ENCODE data around the gene KIAA1217. TPM values are rescaled to one million over a fixed set of nuclear protein-coding genes. Genes with fewer than 3 reads are reported as not detected.
"Not testable (repeated sequence)": the region's sequence is repeated elsewhere in the genome, so short reads cannot be mapped to it uniquely, and the experiment has no call there.

KIAA1217 gene
- total RNA-seq, 1 experiment from 2014 or later = 1.5 TPM

DNA sequence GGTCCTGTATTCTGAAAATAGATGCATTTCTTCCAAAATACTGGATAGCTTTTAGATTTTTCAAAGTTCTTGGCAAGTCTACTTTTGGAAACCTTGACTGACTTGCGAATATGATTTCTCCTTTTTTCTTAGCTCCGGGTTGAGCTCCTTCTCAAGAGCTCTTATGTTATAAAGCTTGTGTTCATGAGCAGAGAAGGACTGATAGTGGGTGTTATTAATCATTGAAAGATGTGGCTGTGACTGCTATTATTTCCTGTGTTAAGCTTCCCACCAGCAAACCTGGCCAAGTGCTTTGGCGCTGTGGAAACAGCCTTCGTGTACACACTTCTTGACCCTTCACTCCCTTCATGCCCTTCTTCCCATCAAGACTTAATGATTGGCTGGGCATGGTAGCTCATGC, 98.2 kb downstream of the KIAA1217 start:
- in situ Hi-C loops (cut with HindIII; ENCODE audit: low pct_unique_long_range_greater_than_20kb, low sequenced_read_pairs) = no loop called here
- DNase-seq (ENCODE audit: low read depth, low spot score) = no peak

DNA sequence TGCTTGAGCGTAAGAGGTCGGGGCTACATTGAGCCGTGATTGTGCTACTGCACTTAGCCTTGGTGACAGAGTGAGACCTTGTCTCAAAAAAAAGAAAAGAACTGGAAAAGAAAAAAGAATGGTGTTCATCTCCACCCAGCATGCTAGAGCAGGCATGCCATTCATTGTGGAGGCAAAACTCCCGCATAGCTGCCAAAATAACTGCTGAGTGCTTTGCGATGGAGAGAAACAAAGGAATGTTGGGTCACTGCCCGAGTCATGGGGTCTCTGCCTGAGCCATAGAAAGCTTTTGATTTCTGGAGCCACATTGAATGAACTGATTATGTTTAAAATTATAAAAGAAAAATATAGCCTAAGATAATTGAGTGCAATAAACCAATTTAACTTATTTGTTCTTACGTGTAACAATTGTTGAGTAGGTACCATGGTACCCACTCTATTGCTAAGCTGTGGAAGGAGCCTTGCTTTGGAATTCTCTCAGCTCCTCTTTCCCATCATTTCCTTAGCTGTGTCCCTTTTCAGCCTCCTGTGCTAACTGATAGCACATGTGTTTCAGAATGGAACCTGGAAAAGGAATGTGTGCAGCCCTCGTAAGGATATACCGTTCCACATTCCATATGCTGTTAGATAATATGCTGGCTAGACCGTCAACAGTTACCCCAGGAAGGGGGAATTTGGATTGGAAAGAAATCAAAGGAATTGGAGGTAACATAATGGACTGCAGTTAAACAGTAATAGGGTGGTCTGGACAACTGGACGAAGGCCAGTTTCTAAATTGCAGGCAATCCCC, 99.0 kb downstream of the KIAA1217 start:
- no peak for DNase-seq (ENCODE audit: low read depth, low spot score)
- in situ Hi-C loops (cut with HindIII; ENCODE audit: low pct_unique_long_range_greater_than_20kb, low sequenced_read_pairs) = no loop called here

DNA sequence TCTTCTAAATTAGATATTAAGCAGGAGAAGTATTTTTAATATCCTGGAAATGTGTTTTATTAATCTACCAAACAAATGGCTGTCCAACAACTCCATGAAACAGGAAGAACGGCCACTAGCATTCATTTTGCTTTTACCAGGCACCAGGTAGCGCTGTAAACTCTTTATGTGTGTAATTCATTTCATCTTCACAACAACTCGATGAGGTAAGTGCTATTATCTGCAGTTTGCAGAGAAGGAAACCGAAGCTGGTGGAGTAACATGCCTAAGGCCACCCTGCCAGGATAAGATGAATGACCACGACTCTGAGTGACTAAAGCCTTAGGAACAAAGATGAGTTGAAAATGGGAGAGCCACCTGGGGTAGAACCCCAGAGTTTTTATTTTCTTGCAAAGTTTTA, 101.2 kb downstream of the KIAA1217 start:
- in situ Hi-C loops (cut with HindIII; ENCODE audit: low pct_unique_long_range_greater_than_20kb, low sequenced_read_pairs) = no loop called here
- DNase-seq (ENCODE audit: low read depth, low spot score) = no peak

DNA sequence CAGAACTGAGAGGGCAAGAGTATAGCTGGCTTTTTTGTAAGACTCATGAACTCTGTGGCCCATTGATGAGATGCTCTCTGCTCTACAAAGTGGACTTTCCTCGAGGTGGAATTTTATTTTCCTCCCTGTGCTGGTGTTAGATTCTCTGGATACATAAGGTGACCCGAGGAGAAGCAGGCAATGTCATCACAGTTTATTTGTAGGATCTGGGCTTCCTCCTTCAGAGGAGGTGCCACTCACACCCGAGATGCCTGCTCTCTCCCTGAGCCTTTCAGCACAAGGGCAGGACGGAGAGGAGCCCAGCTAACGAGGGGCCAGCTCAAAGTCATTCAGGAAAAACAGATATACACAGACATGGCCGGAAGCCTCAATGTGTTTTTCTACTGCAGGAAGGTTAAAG, 103.0 kb downstream of the KIAA1217 start:
- in situ Hi-C loops (cut with HindIII; ENCODE audit: low pct_unique_long_range_greater_than_20kb, low sequenced_read_pairs) = no loop called here
- no peak for DNase-seq (ENCODE audit: low read depth, low spot score)

DNA sequence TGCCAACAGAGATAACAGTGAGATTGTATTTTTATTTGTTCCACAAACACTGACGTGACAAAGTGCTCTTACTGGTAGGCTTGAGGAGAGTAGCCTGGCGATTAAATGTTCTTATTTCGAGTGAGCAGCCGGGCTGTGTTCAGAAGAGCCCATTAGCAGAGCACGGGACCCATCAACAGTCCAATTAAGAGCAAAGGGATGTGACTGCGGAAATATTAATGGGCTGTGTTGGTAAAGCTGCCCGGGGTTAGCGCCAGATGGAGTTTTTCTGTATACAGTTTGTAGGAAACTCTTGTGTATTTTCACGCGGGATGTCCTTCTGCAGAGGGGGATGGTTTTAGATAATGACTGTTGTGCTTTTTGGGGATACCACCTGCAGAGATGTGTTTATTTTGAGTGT, 104.3 kb downstream of the KIAA1217 start:
- in situ Hi-C loops (cut with HindIII; ENCODE audit: low pct_unique_long_range_greater_than_20kb, low sequenced_read_pairs) = no loop called here
- DNase-seq (ENCODE audit: low read depth, low spot score) = no peak

DNA sequence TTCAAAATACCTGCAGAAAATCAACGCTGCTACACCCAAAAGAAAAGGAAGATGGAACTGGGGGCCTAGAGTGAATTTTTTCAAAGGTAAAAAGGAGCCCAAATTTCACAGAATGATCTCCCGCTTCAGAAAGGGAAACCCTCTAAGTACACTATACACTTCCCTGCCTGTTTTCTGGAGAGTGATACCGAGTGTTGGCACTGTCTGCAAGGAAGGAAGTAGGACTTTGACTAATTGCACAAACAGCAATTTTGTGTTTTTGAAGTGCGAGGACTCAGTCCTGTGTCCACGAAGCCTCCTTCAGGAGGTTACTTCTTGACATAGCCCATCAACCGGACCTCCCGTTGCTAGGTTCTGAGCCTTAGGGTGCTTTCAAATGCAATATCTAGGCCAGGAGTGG, 106.3 kb downstream of the KIAA1217 start:
- in situ Hi-C loops (cut with HindIII; ENCODE audit: low pct_unique_long_range_greater_than_20kb, low sequenced_read_pairs) = no loop called here
- no peak for DNase-seq (ENCODE audit: low read depth, low spot score)

DNA sequence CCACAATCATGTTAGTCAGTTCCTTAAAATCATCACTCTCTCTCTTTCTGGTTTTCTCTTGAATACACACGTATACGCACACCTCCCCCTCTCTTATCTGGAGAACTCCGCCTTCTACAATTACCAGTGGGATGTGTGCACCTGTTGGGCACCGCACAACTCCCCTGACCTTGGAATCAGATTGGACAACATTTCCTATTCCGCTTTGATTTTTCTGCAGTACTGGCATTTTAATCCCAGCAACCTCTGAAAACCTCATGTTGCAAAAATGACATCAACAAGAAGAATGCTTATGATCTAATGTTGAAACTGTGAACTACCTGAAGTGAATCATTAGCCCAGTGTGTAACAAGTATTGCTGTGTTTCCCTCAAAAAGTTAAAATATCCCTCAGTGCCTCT, 109.6 kb downstream of the KIAA1217 start:
- in situ Hi-C loops (cut with HindIII; ENCODE audit: low pct_unique_long_range_greater_than_20kb, low sequenced_read_pairs) = no loop called here
- DNase-seq (ENCODE audit: low read depth, low spot score) = no peak

DNA sequence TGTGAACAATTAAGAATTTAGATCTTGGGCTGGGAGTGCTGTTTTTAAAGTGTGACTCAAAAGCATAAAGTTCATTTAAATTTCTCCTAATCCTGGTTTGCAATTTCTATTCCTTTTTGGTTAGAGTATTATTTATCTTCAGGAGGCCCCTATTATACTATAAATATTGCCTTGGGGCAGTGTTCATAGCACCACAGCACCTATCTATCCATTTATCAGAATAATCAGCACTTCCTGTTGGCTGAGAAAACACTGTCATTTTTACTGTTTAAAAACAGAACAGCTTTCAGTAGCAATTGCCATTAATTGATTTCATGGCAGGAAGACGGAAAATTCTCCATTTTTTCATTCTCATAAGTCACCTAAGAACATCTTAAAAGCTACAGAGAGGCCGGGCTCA, 111.4 kb downstream of the KIAA1217 start:
- in situ Hi-C loops (cut with HindIII; ENCODE audit: low pct_unique_long_range_greater_than_20kb, low sequenced_read_pairs) = no loop called here
- DNase-seq (ENCODE audit: low read depth, low spot score) = no peak

DNA sequence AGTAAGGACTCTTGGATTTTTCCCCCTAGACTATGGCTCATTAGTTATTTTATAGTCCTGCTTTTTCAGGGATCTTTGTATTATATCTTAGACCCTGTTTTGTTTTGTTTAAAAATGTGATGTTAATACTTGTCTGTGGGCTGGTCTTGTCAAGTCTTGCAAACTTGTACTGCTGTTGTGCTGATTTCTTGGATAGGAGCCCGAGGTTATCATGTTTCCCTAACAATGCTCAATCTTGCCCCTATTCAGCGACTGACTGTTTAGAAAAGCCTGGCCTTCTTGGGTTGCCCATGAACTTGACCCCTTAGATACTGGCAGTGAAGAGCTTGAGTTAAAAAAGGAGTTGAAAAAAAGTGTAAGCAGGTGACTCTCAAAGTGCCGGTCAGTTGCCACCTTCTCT, 115.7 kb downstream of the KIAA1217 start:
- in situ Hi-C loops (cut with HindIII; ENCODE audit: low pct_unique_long_range_greater_than_20kb, low sequenced_read_pairs) = no loop called here
- no peak for DNase-seq (ENCODE audit: low read depth, low spot score)

DNA sequence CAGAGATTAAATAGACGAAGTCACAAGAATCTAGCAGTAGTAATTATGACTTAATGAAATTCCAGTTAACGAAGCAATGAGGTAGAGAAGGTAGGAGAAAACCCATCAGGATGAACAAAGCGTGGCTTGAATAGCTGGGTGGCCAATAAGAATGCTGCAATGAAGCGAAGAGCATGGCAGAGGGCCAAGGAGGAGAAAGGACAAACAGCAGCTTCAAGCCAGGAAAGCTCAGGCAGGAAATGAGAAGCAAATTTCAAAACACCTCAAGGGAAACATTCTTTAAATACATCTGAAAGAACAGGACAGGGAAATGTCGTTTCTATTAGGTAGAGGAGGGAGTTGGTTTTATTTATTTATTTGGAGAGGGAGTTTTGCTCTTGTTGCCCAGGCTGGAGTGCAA, 122.5 kb downstream of the KIAA1217 start:
- peak; percentile 27 for DNase-seq (ENCODE audit: low read depth, low spot score)
- in situ Hi-C loops (cut with HindIII; ENCODE audit: low pct_unique_long_range_greater_than_20kb, low sequenced_read_pairs) = no loop called here

DNA sequence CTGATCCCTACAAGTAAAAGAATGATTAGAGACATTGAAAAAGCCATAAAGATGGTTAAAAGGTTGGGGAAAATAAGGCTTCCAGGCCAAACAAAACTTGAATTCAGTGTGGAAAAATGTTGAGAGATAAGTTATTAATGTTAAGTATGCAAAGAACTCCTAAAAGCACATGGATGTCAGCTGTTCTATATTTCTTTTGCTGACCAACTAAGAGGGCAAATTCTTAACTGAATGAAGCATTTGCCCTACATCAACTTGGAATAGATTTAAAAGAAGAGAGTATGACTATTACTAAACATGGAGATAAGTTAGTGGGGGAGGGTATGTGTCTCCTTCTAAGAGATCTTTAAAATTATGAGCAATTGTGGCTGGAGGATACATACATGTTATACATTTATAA, 124.8 kb downstream of the KIAA1217 start:
- no peak for DNase-seq (ENCODE audit: low read depth, low spot score)
- in situ Hi-C loops (cut with HindIII; ENCODE audit: low pct_unique_long_range_greater_than_20kb, low sequenced_read_pairs) = no loop called here

DNA sequence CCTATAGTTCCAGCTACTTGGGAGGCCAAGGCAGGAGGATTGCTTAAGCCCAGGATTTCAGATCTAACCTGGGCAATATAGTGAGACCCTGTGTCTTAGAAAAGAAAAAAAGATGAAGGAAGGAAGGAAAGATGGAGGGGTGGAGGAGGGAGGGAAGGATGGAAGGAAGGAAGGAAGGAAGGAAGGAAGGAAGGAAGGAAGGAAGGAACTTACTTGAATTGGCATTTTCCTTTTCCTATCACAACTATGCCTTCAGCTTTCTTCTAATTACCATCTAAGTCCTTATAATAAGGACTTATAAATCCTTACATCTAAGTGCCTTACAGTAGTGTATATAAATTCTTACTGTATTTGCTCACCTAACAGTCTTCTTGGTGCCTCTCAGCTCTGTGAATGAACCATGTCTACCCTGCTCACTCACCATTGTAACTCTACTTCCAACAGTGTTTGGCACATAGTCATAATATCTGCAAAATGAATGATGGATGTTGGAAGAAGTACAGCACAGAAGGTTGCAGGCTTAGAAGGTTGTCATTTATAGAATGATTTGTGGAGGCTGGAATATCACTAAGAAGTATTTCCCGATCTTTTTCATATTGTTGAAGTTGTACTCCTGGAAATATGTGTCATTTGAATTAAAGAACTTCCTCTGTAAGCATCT, 125.5 kb downstream of the KIAA1217 start:
- in situ Hi-C loops (cut with HindIII; ENCODE audit: low pct_unique_long_range_greater_than_20kb, low sequenced_read_pairs) = no loop called here
- no peak for DNase-seq (ENCODE audit: low read depth, low spot score)

DNA sequence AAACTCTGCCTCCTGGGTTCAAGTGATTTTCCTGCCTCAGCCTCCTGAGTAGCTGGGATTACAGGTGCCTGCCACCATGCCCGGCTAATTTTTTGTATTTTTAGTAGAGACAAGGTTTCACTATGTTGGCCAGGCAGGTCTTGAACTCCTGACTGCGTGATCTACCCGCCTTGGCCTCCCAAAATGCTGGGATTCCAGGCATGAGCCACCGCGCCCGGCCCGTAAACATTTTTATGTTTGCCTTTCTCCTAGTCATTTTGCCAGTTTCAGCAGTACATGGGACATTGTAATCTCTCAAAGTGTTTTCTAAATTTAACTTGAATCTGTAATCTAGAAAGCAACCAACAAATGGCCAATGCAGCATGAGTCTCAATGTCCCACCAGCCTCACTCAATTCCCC, 128.8 kb downstream of the KIAA1217 start:
- DNase-seq (ENCODE audit: low read depth, low spot score); in situ Hi-C loops (cut with HindIII; ENCODE audit: low pct_unique_long_range_greater_than_20kb, low sequenced_read_pairs): not testable (repeated sequence)

DNA sequence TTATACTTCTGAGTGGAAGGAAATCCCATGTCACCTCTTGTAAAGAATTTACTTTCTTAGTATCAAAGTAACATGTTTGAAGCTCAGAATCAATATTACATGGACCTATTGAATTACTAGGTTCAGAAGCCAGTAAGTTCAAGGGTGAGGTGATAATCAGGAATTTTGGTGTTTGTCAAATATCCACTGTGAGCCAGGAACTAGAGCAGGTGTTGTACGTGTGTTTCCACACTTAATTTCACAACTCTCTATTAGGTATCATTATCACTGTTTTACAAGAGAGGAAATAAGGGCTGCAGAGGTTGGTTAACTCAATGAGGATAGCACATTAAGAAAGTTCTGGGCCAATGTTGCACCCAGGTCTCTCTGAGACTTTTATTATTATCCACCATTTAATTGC, 130.4 kb downstream of the KIAA1217 start:
- in situ Hi-C loops (cut with HindIII; ENCODE audit: low pct_unique_long_range_greater_than_20kb, low sequenced_read_pairs) = no loop called here
- no peak for DNase-seq (ENCODE audit: low read depth, low spot score)

DNA sequence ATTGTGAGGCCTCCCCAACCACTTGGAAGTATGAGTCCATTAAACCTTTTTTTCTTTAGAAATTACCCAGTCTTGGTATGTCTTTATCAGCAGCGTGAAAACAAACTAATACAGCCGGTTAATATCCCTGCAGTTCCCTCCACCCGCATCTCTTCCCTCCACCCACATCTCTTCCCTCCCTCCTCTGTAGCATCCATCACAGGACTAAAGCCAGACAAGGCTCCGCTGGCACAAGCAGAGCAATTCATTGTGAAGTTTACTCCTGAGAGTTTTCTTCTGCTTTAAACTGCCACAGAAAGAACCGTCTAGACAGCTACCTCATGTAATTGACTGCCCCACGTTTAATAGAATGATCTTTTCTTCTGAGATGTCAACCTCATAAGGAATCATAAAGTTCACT, 131.5 kb downstream of the KIAA1217 start:
- DNase-seq (ENCODE audit: low read depth, low spot score) = no peak
- in situ Hi-C loops (cut with HindIII; ENCODE audit: low pct_unique_long_range_greater_than_20kb, low sequenced_read_pairs) = no loop called here

DNA sequence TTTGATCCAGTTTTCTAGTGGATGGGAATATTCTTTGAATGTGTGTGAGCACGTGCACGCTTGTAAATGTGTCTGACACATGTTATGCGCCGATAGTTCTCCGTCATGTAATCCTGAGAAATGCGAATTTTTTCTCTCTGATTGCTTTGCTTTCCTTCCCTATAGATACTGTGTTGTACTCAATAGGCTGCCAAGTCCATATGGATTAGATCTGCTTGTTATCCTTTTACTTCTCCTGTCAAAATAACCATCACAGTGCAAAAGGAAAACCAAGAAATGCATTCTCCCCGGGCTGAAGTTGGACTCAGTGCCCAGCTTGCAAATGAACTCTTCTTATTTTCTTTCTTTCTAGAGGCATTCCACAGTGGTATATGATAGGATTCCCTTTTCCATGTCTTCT, 131.9 kb downstream of the KIAA1217 start:
- in situ Hi-C loops (cut with HindIII; ENCODE audit: low pct_unique_long_range_greater_than_20kb, low sequenced_read_pairs) = no loop called here
- DNase-seq (ENCODE audit: low read depth, low spot score) = no peak

DNA sequence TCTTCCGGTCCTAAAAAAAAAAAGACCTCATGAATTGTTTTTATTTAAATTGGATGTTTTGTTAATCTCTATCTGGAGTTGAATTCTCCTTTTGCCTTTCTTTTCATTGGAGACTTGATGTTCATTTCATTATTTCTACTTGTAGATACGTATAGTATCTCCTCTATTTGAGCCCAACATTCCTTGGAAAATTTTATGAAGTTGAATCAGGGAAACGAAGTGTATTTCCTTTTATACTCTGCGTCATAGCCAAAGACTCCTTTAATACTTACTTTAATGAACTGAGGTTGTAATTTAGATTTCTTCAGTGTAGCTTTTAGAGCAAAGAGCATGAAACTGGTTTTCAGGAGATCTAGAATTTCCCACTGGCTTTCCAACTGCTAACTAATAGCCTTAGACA, 132.4 kb downstream of the KIAA1217 start:
- in situ Hi-C loops (cut with HindIII; ENCODE audit: low pct_unique_long_range_greater_than_20kb, low sequenced_read_pairs) = no loop called here
- DNase-seq (ENCODE audit: low read depth, low spot score) = no peak

DNA sequence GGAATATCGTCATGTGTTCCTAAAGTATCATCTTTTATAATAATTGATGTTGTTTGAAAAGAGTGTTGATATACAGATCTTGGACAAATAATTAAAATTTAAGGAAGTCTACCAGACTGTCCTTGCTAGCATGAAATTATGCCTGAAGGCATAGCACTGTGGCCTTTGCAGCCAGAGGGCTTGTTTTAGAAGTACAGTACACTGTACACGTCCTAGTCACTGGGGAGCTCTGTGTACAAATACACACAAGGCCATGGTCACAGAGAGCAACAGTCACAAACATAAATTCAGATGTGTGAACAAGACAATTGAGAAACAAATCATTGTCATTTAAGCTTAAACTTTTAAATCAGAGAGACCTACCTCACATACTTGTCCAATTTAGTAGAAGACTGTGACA, 133.0 kb downstream of the KIAA1217 start:
- in situ Hi-C loops (cut with HindIII; ENCODE audit: low pct_unique_long_range_greater_than_20kb, low sequenced_read_pairs) = no loop called here
- DNase-seq (ENCODE audit: low read depth, low spot score) = no peak

DNA sequence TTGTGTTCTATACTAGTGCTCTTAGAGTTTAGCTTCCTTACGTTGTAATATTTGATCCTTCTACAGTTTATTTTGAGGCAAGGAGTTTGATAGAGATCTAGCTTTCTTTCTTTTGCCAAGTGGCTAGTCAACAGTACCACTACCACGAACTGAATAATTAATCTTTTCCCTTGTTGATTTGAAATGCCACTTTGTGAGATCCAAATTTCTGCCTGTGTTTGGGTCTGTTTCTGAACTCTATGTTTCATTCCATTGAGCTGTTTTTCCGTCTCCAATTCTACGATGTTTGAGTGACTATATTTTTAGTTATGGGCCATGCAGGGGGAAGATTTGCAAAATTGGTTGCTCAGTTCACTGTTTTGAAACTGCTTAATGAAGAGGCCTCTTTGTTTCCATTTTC, 134.7 kb downstream of the KIAA1217 start:
- in situ Hi-C loops (cut with HindIII; ENCODE audit: low pct_unique_long_range_greater_than_20kb, low sequenced_read_pairs) = no loop called here
- DNase-seq (ENCODE audit: low read depth, low spot score) = no peak
